ENCODE data around the gene LDB2.

DNA sequence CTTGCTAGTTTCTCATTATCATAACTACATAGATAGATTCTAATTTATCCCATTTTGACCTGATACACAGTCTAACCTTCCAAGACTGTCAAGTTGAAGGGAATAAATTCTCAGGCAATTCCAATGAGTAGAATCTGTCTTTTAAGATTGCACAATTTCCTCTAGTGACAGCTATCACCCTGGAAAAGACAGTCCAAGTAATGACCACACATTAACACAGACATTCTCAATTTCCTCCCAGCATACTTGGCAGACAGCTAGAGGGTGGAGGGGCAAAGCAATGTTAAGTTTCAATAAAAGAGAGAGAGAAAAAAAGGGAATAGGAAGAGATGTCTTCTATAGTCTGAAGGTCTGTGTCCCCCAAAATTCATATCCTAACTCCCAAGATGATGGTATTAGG, 234.7 kb downstream of the LDB2 start:
- TF ChIP-seq, protein P1, sequence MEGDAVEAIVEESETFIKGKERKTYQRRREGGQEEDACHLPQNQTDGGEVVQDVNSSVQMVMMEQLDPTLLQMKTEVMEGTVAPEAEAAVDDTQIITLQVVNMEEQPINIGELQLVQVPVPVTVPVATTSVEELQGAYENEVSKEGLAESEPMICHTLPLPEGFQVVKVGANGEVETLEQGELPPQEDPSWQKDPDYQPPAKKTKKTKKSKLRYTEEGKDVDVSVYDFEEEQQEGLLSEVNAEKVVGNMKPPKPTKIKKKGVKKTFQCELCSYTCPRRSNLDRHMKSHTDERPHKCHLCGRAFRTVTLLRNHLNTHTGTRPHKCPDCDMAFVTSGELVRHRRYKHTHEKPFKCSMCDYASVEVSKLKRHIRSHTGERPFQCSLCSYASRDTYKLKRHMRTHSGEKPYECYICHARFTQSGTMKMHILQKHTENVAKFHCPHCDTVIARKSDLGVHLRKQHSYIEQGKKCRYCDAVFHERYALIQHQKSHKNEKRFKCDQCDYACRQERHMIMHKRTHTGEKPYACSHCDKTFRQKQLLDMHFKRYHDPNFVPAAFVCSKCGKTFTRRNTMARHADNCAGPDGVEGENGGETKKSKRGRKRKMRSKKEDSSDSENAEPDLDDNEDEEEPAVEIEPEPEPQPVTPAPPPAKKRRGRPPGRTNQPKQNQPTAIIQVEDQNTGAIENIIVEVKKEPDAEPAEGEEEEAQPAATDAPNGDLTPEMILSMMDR (conservative IDR thresholded peaks at IDR 0.05; ENCODE audit: low read depth, low read length), result no peak
- TF ChIP-seq EZH2 (IDR thresholded peaks at IDR 0.05; ENCODE audit: low read length, unreplicated experiment) (no peak), EZH2phosphoT487 (IDR thresholded peaks at IDR 0.05; ENCODE audit: borderline replicate concordance, low read length) (no peak)

All from PC-3 (cell line).